Caco-2 (cell line): Measurements from ENCODE around the gene IGSF21. TPM values are rescaled to one million over a fixed set of nuclear protein-coding genes. Genes with fewer than 3 reads are reported as not detected.

Source experiments
- BruUV-seq: library from RNA; stranded (reverse); fragments of 400-500 nt; replicated peaks from 2 replicates; lab custom pipeline; 2021; lab: Mats Ljungman, UMichigan
- CTCF ChIA-PET: fragments of 300-600 bp; sonication (Branson Sonifier 250); formaldehyde crosslinking; loops from one replicate; lab custom pipeline; 2022; ENCODE audit warnings: antibody characterized with exemption; lab: Charles Lee
- POLR2A ChIA-PET: fragments of 300-600 bp; sonication (Branson Sonifier 250); formaldehyde crosslinking; loops from one replicate; lab custom pipeline; 2022; ENCODE audit warnings: antibody characterized with exemption; lab: Charles Lee
- DNase-seq, 2 experiments: peaks; one replicate each; pipeline versions ENCODE4 v3.0.0 to v3.0.0-alpha.2; 2020 to 2022
- H3K27me3 ChIP-seq: replicated peaks from 2 replicates; pipeline ENCODE4 v1.6.0; 2011; ENCODE audit warnings: low read length; ENCODE audit not compliant: control insufficient read depth, insufficient read depth
- H3K36me3 ChIP-seq: 2 replicates; pipeline ENCODE4 v1.5.1; 2011; ENCODE audit warnings: low read length; ENCODE audit not compliant: control insufficient read depth, insufficient read depth
- H3K4me1 ChIP-seq: fragments of 250-450 bp; sonication (Bioruptor Pico); 2 replicates; pipeline ENCODE4 v1.5.1; 2020; ENCODE audit warnings: mild to moderate bottlenecking
- H3K4me3 ChIP-seq: 2 replicates; pipeline ENCODE4 v1.5.1; 2011; ENCODE audit warnings: low read depth, mild to moderate bottlenecking, control low read depth, low read length
- H3K9me3 ChIP-seq: fragments of 250-450 bp; sonication (Bioruptor Pico); 2 replicates; pipeline ENCODE4 v1.5.1; 2020; ENCODE audit warnings: mild to moderate bottlenecking, moderate library complexity
- H3K27ac Mint-ChIP-seq: one replicate; pipeline ENCODE4 v1.8.0; 2022; ENCODE audit warnings: mixed read lengths; ENCODE audit not compliant: unreplicated experiment
- H3K27me3 Mint-ChIP-seq: one replicate; pipeline ENCODE4 v1.8.0; 2022; ENCODE audit warnings: mixed read lengths; ENCODE audit not compliant: insufficient read depth, unreplicated experiment
- H3K36me3 Mint-ChIP-seq: one replicate; pipeline ENCODE4 v1.8.0; 2022; ENCODE audit warnings: mild to moderate bottlenecking, mixed read lengths; ENCODE audit not compliant: insufficient read depth, unreplicated experiment
- H3K4me1 Mint-ChIP-seq: one replicate; pipeline ENCODE4 v1.8.0; 2022; ENCODE audit warnings: low read depth, mixed read lengths; ENCODE audit not compliant: unreplicated experiment
- H3K4me3 Mint-ChIP-seq: one replicate; pipeline ENCODE4 v1.8.0; 2022; ENCODE audit warnings: mild to moderate bottlenecking, moderate library complexity, mixed read lengths; ENCODE audit not compliant: unreplicated experiment
- H3K9me3 Mint-ChIP-seq: one replicate; pipeline ENCODE4 v1.8.0; 2022; ENCODE audit warnings: mixed read lengths; ENCODE audit not compliant: unreplicated experiment
- intact Hi-C: fragments of 100-400 bp; cut with micrococcal nuclease; formaldehyde crosslinking; loops from one replicate; pipeline ENCODE4 v1.10.0; 2022; ENCODE audit not compliant: unreplicated experiment
- total RNA-seq: library from RNA; stranded (reverse); gene quantifications from 2 replicates; pipeline ENCODE4 v1.2.3, GENCODE V29; 2022
- TF ChIP-seq, protein P1 (sequence below), 2 experiments: fragments of 200-600 bp in 1 of 2; IDR thresholded peaks; 1 replicate in 1 of 2; 2 replicates in 1 of 2; pipeline versions ENCODE4 v1.5.1 to v1.8.0; 2011 to 2022; ENCODE audit warnings: antibody characterized with exemption in 1 of 2, control low read depth in 1 of 2, inconsistent platforms in 1 of 2, low read depth in 1 of 2, low read length in 1 of 2, mild to moderate bottlenecking in 1 of 2, moderate library complexity in 1 of 2; ENCODE audit not compliant: insufficient read depth in 1 of 2, severe bottlenecking in 1 of 2, unreplicated experiment in 1 of 2

IGSF21 gene
- total RNA-seq, 1 experiment from 2014 or later = not detected

DNA sequence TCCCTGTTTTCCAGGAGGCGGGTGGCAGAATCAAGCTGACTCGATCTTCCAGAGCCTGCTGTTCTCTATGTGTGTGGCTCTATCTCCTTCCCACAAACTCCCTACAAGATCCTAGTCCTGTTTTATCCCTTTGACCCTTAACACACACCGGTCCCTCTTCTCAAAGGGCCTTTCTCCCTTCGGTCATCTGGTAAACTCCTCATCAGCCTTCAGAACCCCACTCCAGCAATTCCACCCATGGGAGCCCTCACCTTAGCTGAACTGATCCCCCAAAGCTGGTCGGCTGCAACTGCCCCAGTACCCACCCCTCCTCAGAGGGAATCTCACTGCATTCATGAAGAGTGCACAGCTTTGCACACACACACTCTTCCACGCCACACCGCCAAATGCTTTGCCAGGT, 184.9 kb downstream of the IGSF21 start:
- TF ChIP-seq, protein P1, sequence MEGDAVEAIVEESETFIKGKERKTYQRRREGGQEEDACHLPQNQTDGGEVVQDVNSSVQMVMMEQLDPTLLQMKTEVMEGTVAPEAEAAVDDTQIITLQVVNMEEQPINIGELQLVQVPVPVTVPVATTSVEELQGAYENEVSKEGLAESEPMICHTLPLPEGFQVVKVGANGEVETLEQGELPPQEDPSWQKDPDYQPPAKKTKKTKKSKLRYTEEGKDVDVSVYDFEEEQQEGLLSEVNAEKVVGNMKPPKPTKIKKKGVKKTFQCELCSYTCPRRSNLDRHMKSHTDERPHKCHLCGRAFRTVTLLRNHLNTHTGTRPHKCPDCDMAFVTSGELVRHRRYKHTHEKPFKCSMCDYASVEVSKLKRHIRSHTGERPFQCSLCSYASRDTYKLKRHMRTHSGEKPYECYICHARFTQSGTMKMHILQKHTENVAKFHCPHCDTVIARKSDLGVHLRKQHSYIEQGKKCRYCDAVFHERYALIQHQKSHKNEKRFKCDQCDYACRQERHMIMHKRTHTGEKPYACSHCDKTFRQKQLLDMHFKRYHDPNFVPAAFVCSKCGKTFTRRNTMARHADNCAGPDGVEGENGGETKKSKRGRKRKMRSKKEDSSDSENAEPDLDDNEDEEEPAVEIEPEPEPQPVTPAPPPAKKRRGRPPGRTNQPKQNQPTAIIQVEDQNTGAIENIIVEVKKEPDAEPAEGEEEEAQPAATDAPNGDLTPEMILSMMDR (IDR thresholded peaks at IDR 0.05; ENCODE audit: insufficient read depth in 1 of 2, low read depth in 1 of 2, low read length in 1 of 2, severe bottlenecking in 1 of 2, unreplicated experiment in 1 of 2) = no peak
- Mint-ChIP-seq H3K27ac (no peak overlapping the region), H3K36me3 (no peaks in the 10 kb centered on the region), H3K4me3 (no peak overlapping the region), H3K4me1 (no peaks in the 10 kb centered on the region), H3K27me3 (peaks cover 20% of the 10 kb centered on the region), H3K9me3 (no peaks in the 10 kb centered on the region)
- no TSS peak for BruUV-seq
- H3K36me3 ChIP-seq = no peaks in the 10 kb centered on the region
- ChIA-PET CTCF (no interaction called here), POLR2A (no interaction called here)
- H3K4me1 ChIP-seq = no peaks in the 10 kb centered on the region
- no peak for DNase-seq
- H3K4me3 ChIP-seq = no peak overlapping the region
- no peaks in the 10 kb centered on the region for H3K9me3 ChIP-seq
- no peaks in the 10 kb centered on the region for H3K27me3 ChIP-seq
- intact Hi-C loops = no loop called here

DNA sequence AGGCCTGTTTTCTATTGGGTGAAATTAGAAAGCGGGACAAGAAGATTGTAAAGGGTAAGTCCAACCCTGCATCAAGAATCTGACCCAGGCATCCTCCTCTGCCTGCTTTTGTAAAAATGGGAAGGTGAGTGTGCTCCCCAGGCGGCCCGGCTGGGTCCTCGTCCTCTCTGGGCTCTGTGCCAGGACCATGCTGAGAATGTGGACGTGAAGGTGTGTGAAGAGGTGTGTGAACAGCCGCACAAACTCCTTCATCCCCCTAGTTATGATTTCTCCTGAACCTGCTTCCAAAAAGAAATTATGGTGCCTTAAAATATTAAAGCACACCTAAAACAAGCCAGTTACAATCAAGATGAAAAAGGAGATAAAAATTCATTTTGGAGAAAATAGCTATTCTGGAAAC, 185.7 kb downstream of the IGSF21 start:
- Histone ChIP-seq H3K36me3 (no peaks in the 10 kb centered on the region), H3K4me3 (no peak overlapping the region), H3K27me3 (no peaks in the 10 kb centered on the region), H3K9me3 (no peaks in the 10 kb centered on the region), H3K4me1 (no peaks in the 10 kb centered on the region)
- no peaks in the 10 kb centered on the region for H3K36me3 Mint-ChIP-seq
- ChIA-PET POLR2A (no interaction called here), CTCF (no interaction called here)
- no TSS peak for BruUV-seq
- H3K4me3 Mint-ChIP-seq = no peak overlapping the region
- H3K4me1 Mint-ChIP-seq = no peaks in the 10 kb centered on the region
- H3K9me3 Mint-ChIP-seq = no peaks in the 10 kb centered on the region
- DNase-seq = no peak
- H3K27ac Mint-ChIP-seq = no peak overlapping the region
- intact Hi-C loops = no loop called here
- TF ChIP-seq, protein P1 (IDR thresholded peaks at IDR 0.05; ENCODE audit: insufficient read depth in 1 of 2, low read depth in 1 of 2, low read length in 1 of 2, severe bottlenecking in 1 of 2, unreplicated experiment in 1 of 2) = no peak
- peaks cover 18% of the 10 kb centered on the region for H3K27me3 Mint-ChIP-seq

DNA sequence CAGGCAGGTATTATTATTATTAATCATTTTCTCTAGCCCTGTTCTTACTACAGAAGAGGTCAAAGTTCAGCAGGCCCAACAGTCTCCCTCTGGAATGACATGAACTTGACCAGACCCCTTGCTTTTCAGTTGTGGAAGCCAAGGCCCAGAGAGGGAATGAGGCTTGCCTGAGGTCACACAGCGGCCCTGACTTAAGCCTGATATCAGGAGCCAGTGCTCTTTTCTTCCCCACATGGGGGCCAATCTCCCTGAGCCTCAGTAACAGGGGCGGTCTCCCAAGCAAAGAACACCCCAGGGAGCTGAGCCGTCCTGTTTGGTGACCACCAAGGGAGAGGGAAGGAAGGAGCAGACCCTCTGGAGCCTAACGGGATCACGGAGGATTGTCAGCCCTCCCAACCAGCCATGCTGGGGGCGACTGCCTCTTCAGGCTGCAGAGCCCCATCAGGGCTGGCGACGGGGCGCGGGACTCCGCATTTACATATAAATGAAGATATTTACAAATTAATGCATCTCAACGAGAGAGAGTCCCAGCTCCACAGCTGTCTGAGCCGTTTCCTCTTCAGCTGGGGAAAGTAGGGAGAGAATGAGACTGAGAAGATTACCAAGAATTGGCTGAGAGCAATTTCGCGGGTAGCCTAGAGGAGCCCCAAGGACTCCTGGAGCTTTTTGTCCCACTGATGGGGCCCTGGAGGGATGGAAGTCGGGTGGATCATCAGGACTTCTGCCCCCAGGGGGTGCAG, 187.0 kb downstream of the IGSF21 start:
- POLR2A ChIA-PET = no interaction called here
- BruUV-seq = no TSS peak
- Histone ChIP-seq H3K4me1 (no peaks in the 10 kb centered on the region), H3K4me3 (no peak overlapping the region), H3K27me3 (no peaks in the 10 kb centered on the region), H3K9me3 (no peaks in the 10 kb centered on the region), H3K36me3 (no peaks in the 10 kb centered on the region)
- intact Hi-C loops = no loop called here
- TF ChIP-seq, protein P1 (IDR thresholded peaks at IDR 0.05; ENCODE audit: insufficient read depth in 1 of 2, low read depth in 1 of 2, low read length in 1 of 2, severe bottlenecking in 1 of 2, unreplicated experiment in 1 of 2) = no peak
- CTCF ChIA-PET = no interaction called here
- Mint-ChIP-seq H3K36me3 (no peaks in the 10 kb centered on the region), H3K27ac (no peak overlapping the region), H3K9me3 (no peaks in the 10 kb centered on the region), H3K27me3 (peaks cover 20% of the 10 kb centered on the region), H3K4me1 (no peaks in the 10 kb centered on the region), H3K4me3 (no peak overlapping the region)
- no peak for DNase-seq
